Panc1 (cell line): ENCODE results near the gene STK16.

Source experiments
- SIN3A ChIP-seq: IDR thresholded peaks from 2 replicates; pipeline ENCODE4 v1.6.1; 2012; ENCODE audit warnings: low read depth, mild to moderate bottlenecking, low read length, moderate library complexity, borderline replicate concordance; ENCODE audit not compliant: insufficient read depth
- TF ChIP-seq, protein P1 (sequence below): fragments of 450-650 bp; IDR thresholded peaks from 2 replicates; pipeline ENCODE4 v1.5.1; 2017; ENCODE audit warnings: mild to moderate bottlenecking

DNA sequence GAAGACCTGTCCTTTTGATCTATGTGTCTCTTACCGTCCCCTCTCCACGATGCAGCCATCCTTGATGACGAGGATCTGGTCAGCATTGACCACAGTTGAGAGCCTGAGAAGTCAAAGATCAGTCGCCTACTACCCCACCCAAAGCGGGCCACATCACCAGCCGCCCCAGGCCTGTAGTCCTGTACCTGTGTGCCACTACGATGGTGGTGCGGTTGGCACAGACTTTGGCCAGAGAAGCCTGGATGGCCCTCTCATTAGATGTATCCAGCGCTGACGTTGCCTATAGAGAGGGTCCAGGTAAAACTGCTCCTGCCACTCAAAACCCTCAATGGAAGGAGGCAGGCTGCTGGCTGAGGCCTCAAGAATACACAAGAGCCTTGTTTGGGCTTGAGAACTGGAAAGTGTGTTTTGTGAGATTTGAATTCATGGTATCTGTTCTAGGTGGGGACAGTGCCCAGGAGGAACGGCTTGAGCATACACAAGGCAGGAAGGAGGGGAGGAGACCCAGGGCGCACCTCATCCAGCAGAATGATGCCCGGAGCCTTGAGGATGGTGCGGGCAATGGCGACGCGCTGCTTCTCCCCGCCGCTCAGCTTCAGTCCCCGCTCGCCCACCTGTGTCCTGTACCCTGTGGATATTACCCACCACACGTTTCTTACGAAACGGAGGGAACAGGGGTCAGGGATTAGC, 34.9 kb upstream of the STK16 start:
- no peak for TF ChIP-seq SIN3A
- TF ChIP-seq, protein P1, sequence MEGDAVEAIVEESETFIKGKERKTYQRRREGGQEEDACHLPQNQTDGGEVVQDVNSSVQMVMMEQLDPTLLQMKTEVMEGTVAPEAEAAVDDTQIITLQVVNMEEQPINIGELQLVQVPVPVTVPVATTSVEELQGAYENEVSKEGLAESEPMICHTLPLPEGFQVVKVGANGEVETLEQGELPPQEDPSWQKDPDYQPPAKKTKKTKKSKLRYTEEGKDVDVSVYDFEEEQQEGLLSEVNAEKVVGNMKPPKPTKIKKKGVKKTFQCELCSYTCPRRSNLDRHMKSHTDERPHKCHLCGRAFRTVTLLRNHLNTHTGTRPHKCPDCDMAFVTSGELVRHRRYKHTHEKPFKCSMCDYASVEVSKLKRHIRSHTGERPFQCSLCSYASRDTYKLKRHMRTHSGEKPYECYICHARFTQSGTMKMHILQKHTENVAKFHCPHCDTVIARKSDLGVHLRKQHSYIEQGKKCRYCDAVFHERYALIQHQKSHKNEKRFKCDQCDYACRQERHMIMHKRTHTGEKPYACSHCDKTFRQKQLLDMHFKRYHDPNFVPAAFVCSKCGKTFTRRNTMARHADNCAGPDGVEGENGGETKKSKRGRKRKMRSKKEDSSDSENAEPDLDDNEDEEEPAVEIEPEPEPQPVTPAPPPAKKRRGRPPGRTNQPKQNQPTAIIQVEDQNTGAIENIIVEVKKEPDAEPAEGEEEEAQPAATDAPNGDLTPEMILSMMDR = no peak
